Skin epidermis (tissue), 12 donors: ENCODE results near the gene POLR1D.
"Not testable (repeated sequence)": the region's sequence is repeated elsewhere in the genome, so short reads cannot be mapped to it uniquely, and the experiment has no call there.

Experiments
- H3K27ac ChIP-seq, 21 experiments: fragments of 200-600 bp; sonication (generic) in 11 of 21; one replicate each; pipeline ENCODE4 v1.5.0; 2020; ENCODE audit warnings: mild to moderate bottlenecking in 3 of 21, inconsistent platforms in 2 of 21, moderate library complexity in 2 of 21
- H3K4me3 ChIP-seq, 7 experiments: fragments of 200-600 bp; sonication (generic) in 2 of 7; one replicate each; pipeline ENCODE4 v1.5.0; 2020; ENCODE audit warnings: inconsistent platforms in 2 of 7, mild to moderate bottlenecking in 2 of 7, moderate library complexity in 1 of 7

The POLR1D gene

DNA sequence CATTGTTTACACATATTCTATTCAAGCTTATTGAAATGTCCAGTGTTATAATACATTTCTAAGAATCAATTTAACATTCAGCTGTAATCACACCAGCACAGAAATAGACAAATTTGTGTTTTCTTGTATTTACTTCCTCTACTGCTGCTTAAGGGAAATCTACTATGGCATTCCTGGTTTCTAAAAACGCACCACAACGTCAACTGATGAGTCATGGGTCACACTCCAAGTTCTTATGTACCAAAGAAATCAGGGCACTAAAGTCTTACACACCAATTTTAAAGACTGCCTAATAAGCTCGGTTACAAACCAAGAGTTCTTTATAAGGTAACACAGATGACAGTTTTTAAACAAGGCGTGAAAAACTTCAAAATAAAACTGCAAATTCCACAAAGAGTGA is 14.6 kb upstream of the POLR1D start:
- H3K27ac ChIP-seq = no peak overlapping the region

DNA sequence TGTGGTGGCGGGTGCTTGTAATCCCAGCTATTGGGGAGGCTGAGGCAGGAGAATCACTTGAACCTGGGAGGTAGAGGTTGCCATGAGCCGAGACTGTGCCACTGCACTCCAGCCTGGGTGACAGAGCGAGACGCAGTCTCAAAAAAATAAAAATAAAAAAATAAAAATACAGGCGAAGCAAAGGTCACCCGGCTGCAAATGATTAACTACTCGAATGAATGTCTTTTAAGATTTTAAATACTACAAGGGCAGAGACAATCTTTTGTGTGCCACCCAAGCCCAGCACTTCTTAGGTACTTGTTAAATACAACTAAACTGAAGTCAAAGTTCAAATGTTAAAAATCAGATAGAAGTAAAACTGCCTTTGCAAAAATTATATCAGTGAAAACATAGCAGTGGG is 8.1 kb upstream of the POLR1D start:
- no peak overlapping the region for H3K27ac ChIP-seq
- no peak overlapping the region for H3K4me3 ChIP-seq

More for the DNA sequence above, 14.6 kb upstream of the POLR1D start:
- no peak overlapping the region for H3K4me3 ChIP-seq

GRCh38 chr13:27617881-27618321 is 3.8 kb upstream of the POLR1D start:
- Histone ChIP-seq H3K27ac (no peak overlapping the region), H3K4me3 (no peak overlapping the region)

GRCh38 chr13:27619093-27619727 is 2.5 kb upstream of the POLR1D start:
- H3K27ac ChIP-seq = peak overlapping the region in 13 of 21 experiments; percentile 89 to 97 (median 94)

GRCh38 chr13:27619728-27620376 is 1.8 kb upstream of the POLR1D start:
- Histone ChIP-seq H3K27ac (peak overlapping the region; percentile 51 to 98 (median 94)), H3K4me3 (peak overlapping the region; percentile 72 to 97 (median 93))

More at GRCh38 chr13:27619093-27619727, 2.5 kb upstream of the POLR1D start:
- peak overlapping the region; percentile 72 to 97 (median 93) for H3K4me3 ChIP-seq

DNA sequence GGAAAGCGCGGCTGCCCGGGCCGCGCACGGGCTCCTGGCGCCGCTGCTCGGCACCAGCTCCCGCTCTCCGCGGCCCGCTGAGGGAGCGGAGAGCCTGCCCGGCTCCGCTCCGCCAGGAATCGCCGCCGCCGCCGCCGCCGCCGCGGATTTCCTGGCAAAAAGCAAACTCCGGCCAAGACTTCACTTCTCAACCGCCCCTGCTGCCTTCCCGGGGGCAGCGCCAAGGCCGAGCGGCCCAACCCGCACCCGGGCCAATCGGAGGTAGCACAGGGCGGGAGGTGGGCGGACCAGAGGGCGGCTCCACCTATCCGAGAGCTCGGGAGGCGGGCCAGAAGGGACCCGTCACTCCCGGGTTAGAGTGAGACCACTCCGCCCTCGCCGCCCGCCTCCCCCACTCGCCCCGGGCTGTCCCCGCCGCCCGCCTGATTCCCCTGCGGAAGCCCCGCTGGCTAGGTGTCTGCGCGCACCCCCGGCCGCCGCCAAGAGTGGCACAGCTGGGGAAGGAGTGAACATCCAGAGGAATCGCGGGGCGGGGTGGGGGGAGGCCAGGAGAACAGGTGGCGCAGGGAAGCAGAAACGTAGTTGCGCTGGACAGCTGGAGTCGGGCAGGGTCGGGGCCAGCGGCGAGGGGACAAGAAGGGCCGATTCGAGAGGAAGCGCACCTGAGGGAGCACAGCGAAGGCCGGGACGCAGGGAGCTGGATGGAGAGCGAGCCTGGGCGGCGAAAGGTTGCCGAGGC is 1.1 kb upstream of the POLR1D start, which contains the start of gene LNX2:
TSS of gene LNX2 (minus strand) at position 153 of the 739 bp plus-strand sequence. CDS start 38,826 bp downstream, outside the sequence.
- peak within 1 kb of the TSS; percentile 52 to 98 (median 94) for H3K27ac ChIP-seq
- peak within 1 kb of the TSS; percentile 72 to 97 (median 93) for H3K4me3 ChIP-seq

DNA sequence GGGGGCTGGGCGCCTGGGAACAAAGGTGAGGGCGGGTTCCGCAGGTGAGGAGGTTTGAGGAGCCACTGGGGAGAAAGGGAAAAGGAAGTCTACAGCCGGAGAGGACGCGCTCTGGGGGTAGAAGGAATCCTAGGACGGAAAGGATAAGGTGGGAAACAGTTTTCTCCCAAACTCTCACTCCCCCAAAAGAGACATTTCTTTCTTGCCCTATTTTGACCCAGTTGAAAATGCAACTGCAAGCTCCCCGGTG is 651 bp upstream of the POLR1D start:
- peak overlapping the region; percentile 52 to 98 (median 94) for H3K27ac ChIP-seq
- peak overlapping the region; percentile 72 to 97 (median 93) for H3K4me3 ChIP-seq

DNA sequence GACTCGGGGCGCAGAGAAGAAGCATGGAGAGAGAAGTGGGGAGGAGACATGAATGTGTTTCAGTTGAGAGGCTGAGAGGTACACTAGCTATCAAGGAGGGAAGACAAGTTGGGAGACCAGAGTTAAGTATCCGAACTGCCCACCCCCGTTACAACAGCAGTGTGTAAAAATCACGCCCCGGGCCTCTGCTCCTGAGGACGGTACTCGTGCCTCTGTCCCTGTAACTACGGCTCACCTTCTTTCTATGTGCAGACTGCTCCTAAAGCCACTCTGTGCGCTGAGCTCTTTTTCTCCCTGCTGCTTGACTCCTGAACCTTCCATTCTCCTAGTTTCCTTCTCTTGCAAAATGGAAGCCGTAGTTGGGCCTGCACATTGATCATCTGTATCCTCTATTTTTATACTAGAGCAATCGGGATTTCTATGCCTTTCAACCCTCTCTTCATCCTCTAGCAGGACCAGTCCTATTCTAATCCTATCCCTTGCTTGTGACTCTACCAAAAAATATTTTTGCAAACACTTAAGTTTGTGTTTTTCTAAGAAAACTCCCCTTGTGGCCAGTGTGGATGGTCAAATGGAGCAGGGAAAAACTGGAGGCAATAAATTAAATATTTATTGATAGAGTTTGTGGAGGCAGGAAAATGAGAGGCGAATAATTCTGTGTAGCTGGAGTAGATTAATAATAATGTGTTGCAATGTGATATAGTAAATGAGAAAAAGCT is 569 bp downstream of the POLR1D start:
- peak overlapping the region; percentile 72 to 97 (median 93) for H3K4me3 ChIP-seq
- peak overlapping the region; percentile 75 to 98 (median 94) for H3K27ac ChIP-seq

- H3K4me3 ChIP-seq = peak overlapping the region in 3 of 7 experiments; percentile 88 to 95 (median 90)
- peak overlapping the region in 1 of 21 experiments; percentile 96 for H3K27ac ChIP-seq
These were observed 1.2 kb downstream of the POLR1D start for GRCh38 chr13:27622881-27623280.

DNA sequence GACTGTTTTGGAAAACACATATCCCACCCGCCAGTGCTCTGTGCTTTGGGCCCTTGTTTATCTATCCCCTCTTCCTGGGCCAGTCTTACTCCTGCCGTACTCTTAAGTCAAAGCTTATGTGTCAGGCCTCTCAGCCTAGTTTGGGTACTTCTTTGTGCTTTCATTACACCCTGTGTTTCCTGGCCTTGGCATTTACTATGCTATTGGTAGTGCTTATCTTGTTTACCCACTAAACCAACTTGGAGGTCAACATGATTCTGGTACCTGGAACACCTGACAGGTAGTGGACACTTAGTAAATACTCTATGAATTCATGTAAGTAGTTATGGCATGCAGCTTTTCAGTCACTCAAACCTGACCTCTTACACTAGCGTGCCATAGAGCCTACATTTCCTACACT is 2.4 kb downstream of the POLR1D start:
- Histone ChIP-seq H3K27ac (no peak overlapping the region), H3K4me3 (no peak overlapping the region)

- no peak overlapping the region for H3K27ac ChIP-seq
These were observed 4.1 kb downstream of the POLR1D start for GRCh38 chr13:27625839-27626238.

DNA sequence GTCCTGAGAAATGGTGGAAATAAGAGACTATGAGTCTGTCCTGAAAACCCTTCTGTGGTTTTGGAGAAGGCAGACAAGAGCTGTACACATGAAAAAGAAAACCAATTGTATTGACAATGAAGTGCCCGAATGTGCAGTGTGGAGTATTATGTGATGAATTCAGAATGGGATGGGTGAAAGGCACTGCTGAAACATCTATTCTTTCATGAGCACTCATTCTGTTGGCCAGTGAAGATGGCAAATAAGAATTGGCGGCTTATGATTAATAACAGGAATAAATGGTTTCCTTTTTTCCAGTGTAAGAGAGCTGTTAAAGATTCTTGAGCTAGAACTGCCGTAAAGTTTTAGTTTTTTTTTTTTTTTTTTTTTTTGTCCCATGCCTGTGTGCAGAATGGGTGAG is 5.7 kb downstream of the POLR1D start:
- no peak overlapping the region for H3K4me3 ChIP-seq
- H3K27ac ChIP-seq = no peak overlapping the region

More at GRCh38 chr13:27625839-27626238, 4.1 kb downstream of the POLR1D start:
- H3K4me3 ChIP-seq = no peak overlapping the region

- H3K4me3 ChIP-seq = no peak overlapping the region
- H3K27ac ChIP-seq = no peak overlapping the region
These were observed 6.4 kb downstream of the POLR1D start for GRCh38 chr13:27628081-27628480.

GRCh38 chr13:27628766-27629165 is 7.1 kb downstream of the POLR1D start:
- H3K4me3 ChIP-seq, H3K27ac ChIP-seq: not testable (repeated sequence)

GRCh38 chr13:27631156-27631555 is 9.5 kb downstream of the POLR1D start:
- H3K4me3 ChIP-seq = no peak overlapping the region
- no peak overlapping the region for H3K27ac ChIP-seq

- H3K4me3 ChIP-seq = no peak overlapping the region
- no peak overlapping the region for H3K27ac ChIP-seq
These were observed 10.0 kb downstream of the POLR1D start for GRCh38 chr13:27631665-27632064.

DNA sequence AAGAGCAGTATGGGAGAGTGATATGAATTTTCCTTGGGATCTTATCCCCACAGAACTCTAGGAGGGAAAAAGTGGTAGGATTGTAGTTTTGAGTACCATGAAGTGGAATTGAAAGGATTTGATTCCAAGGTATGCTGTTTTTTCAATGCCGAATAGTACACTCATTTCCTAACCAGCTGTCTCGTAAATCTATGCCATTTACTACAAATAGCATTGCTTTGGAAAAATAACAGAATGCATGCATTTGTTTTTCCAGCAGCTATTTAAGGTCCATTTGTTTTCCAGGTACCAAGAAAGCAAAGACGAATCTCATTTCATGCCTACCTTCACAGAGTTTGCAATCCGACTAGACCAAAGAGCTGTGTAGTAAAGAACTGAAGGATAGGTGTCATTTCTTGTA is 10.5 kb downstream of the POLR1D start:
- Histone ChIP-seq H3K4me3 (no peak overlapping the region), H3K27ac (no peak overlapping the region)

DNA sequence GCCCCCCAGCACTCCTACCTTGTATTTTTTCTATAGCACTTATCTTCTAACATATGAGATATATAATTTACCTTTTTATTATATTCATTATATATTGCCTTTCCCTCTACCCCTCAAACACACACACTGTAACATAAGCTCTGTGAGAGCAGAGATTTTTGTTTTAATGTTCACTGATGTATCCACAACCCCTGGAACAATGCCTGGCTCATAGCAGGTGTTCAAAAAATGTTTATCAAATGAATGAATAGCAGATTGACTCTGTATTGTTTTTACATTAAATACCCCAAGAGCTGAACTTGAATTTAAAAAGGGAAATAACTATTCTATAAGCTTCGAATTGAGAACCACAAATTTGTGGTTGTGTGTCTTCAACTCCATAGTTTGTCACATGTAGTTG is 11.0 kb downstream of the POLR1D start:
- no peak overlapping the region for H3K4me3 ChIP-seq
- peak overlapping the region in 1 of 21 experiments; percentile 73 for H3K27ac ChIP-seq

GRCh38 chr13:27634231-27634630 is 12.5 kb downstream of the POLR1D start:
- Histone ChIP-seq H3K4me3 (no peak overlapping the region), H3K27ac (peak overlapping the region in 7 of 21 experiments; percentile 1 to 73 (median 58))

DNA sequence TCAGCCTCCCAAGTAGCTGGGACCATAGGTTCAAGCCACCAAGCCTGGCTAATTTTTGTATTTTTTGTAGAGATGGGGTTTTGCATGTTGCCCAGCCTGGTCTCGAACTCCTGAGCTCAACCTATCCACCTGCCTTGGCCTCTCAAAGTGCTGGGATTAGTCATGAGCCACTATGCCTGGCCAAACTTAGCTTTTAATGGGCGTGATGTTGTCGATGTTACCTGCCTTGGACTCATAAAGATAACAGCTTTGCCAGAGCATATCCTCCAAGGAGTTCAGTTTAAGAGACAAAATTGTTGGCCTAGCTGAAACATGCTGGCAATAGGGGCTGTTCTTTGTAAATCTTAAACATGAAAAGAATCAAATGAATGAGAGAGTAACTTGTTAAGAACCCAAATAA is 13.1 kb downstream of the POLR1D start:
- Histone ChIP-seq H3K4me3 (no peak overlapping the region), H3K27ac (peak overlapping the region in 8 of 21 experiments; percentile 1 to 68 (median 30))
